Measurements from ENCODE around the gene CYP4F22.
"Not testable (repeated sequence)": the region's sequence is repeated elsewhere in the genome, so short reads cannot be mapped to it uniquely, and the experiment has no call there.

Gene CYP4F22

GRCh38 chr19:15511671-15512424 is 3.5 kb downstream of the CYP4F22 start:
- no peak for DNase-seq (ENCODE audit: low spot score)
- Mint-ChIP-seq H3K27me3 (ENCODE audit: low read depth) (peaks cover 28% of the 10 kb centered on the region), H3K4me1 (ENCODE audit: low read depth) (peaks cover 28% of the 10 kb centered on the region), H3K36me3 (ENCODE audit: low read depth) (peaks cover 4% of the 10 kb centered on the region), H3K4me3 (no peak overlapping the region), H3K9me3 (peaks cover 14% of the 10 kb centered on the region), H3K27ac (no peak overlapping the region)

- not testable (repeated sequence) for DNase-seq (ENCODE audit: low spot score); H3K27me3 Mint-ChIP-seq (ENCODE audit: low read depth); H3K36me3 Mint-ChIP-seq (ENCODE audit: low read depth)
- H3K4me1 Mint-ChIP-seq (ENCODE audit: low read depth) = peaks cover 15% of the 10 kb centered on the region
- peak overlapping the region; percentile 95 for H3K27ac Mint-ChIP-seq
- H3K9me3 Mint-ChIP-seq = peaks cover 18% of the 10 kb centered on the region
- H3K4me3 Mint-ChIP-seq = peak overlapping the region; percentile 69
These were observed 6.9 kb downstream of the CYP4F22 start for GRCh38 chr19:15515227-15515625.

GRCh38 chr19:15516363-15516762 is 8.0 kb downstream of the CYP4F22 start:
- Mint-ChIP-seq H3K27me3 (ENCODE audit: low read depth) (peaks cover 2% of the 10 kb centered on the region), H3K27ac (no peak overlapping the region), H3K4me1 (ENCODE audit: low read depth) (peaks cover 15% of the 10 kb centered on the region), H3K4me3 (no peak overlapping the region), H3K9me3 (peaks cover 18% of the 10 kb centered on the region), H3K36me3 (ENCODE audit: low read depth) (peaks cover 4% of the 10 kb centered on the region)
- DNase-seq (ENCODE audit: low spot score) = no peak

- peaks cover 4% of the 10 kb centered on the region for H3K36me3 Mint-ChIP-seq (ENCODE audit: low read depth)
- DNase-seq (ENCODE audit: low spot score) = no peak
- H3K4me1 Mint-ChIP-seq (ENCODE audit: low read depth) = peaks cover 15% of the 10 kb centered on the region
- no peak overlapping the region for H3K4me3 Mint-ChIP-seq
- peaks cover 2% of the 10 kb centered on the region for H3K27me3 Mint-ChIP-seq (ENCODE audit: low read depth)
- no peak overlapping the region for H3K27ac Mint-ChIP-seq
- H3K9me3 Mint-ChIP-seq = peaks cover 18% of the 10 kb centered on the region
These were observed 9.5 kb downstream of the CYP4F22 start for GRCh38 chr19:15517778-15518177.

- H3K4me3 Mint-ChIP-seq = no peak overlapping the region
- peaks cover 18% of the 10 kb centered on the region for H3K9me3 Mint-ChIP-seq
- no peak for DNase-seq (ENCODE audit: low spot score)
- no peak overlapping the region for H3K27ac Mint-ChIP-seq
- peaks cover 8% of the 10 kb centered on the region for H3K4me1 Mint-ChIP-seq (ENCODE audit: low read depth)
- peaks cover 12% of the 10 kb centered on the region for H3K27me3 Mint-ChIP-seq (ENCODE audit: low read depth)
- peaks cover 3% of the 10 kb centered on the region for H3K36me3 Mint-ChIP-seq (ENCODE audit: low read depth)
These were observed 11.2 kb downstream of the CYP4F22 start for GRCh38 chr19:15519433-15519976.

- DNase-seq (ENCODE audit: low spot score) = no peak
- Mint-ChIP-seq H3K27me3 (ENCODE audit: low read depth) (peaks cover 10% of the 10 kb centered on the region), H3K27ac (no peak overlapping the region), H3K4me3 (no peak overlapping the region), H3K9me3 (peaks cover 2% of the 10 kb centered on the region), H3K36me3 (ENCODE audit: low read depth) (no peaks in the 10 kb centered on the region), H3K4me1 (ENCODE audit: low read depth) (no peaks in the 10 kb centered on the region)
These were observed 16.5 kb downstream of the CYP4F22 start for GRCh38 chr19:15524781-15525180.

GRCh38 chr19:15525291-15525690 is 17.0 kb downstream of the CYP4F22 start:
- H3K4me1 Mint-ChIP-seq (ENCODE audit: low read depth) = no peaks in the 10 kb centered on the region
- H3K9me3 Mint-ChIP-seq = peaks cover 5% of the 10 kb centered on the region
- no peak overlapping the region for H3K4me3 Mint-ChIP-seq
- DNase-seq (ENCODE audit: low spot score) = no peak
- no peak overlapping the region for H3K27ac Mint-ChIP-seq
- no peaks in the 10 kb centered on the region for H3K36me3 Mint-ChIP-seq (ENCODE audit: low read depth)
- peaks cover 10% of the 10 kb centered on the region for H3K27me3 Mint-ChIP-seq (ENCODE audit: low read depth)

- Mint-ChIP-seq H3K9me3 (peaks cover 8% of the 10 kb centered on the region), H3K36me3 (ENCODE audit: low read depth) (no peaks in the 10 kb centered on the region), H3K27me3 (ENCODE audit: low read depth) (peaks cover 10% of the 10 kb centered on the region), H3K4me1 (ENCODE audit: low read depth) (no peaks in the 10 kb centered on the region), H3K4me3 (no peak overlapping the region), H3K27ac (no peak overlapping the region)
- no peak for DNase-seq (ENCODE audit: low spot score)
These were observed 18.1 kb downstream of the CYP4F22 start for GRCh38 chr19:15526408-15526807.

GRCh38 chr19:15527705-15528104 is 19.4 kb downstream of the CYP4F22 start:
- no peak overlapping the region for H3K27ac Mint-ChIP-seq
- H3K9me3 Mint-ChIP-seq = peaks cover 8% of the 10 kb centered on the region
- no peak for DNase-seq (ENCODE audit: low spot score)
- H3K27me3 Mint-ChIP-seq (ENCODE audit: low read depth) = peaks cover 10% of the 10 kb centered on the region
- H3K4me3 Mint-ChIP-seq = no peak overlapping the region
- H3K4me1 Mint-ChIP-seq (ENCODE audit: low read depth) = peaks cover 2% of the 10 kb centered on the region
- no peaks in the 10 kb centered on the region for H3K36me3 Mint-ChIP-seq (ENCODE audit: low read depth)

- DNase-seq (ENCODE audit: low spot score) = no peak
- no peak overlapping the region for H3K4me3 Mint-ChIP-seq
- H3K27ac Mint-ChIP-seq = no peak overlapping the region
- H3K4me1 Mint-ChIP-seq (ENCODE audit: low read depth) = peaks cover 9% of the 10 kb centered on the region
- H3K9me3 Mint-ChIP-seq = peaks cover 8% of the 10 kb centered on the region
- H3K27me3 Mint-ChIP-seq (ENCODE audit: low read depth) = no peaks in the 10 kb centered on the region
- no peaks in the 10 kb centered on the region for H3K36me3 Mint-ChIP-seq (ENCODE audit: low read depth)
These were observed 21.5 kb downstream of the CYP4F22 start for GRCh38 chr19:15529774-15530372.

GRCh38 chr19:15532779-15533521 is 24.6 kb downstream of the CYP4F22 start:
- no peaks in the 10 kb centered on the region for H3K27me3 Mint-ChIP-seq (ENCODE audit: low read depth)
- H3K4me1 Mint-ChIP-seq (ENCODE audit: low read depth) = peaks cover 9% of the 10 kb centered on the region
- H3K4me3 Mint-ChIP-seq = no peak overlapping the region
- no peaks in the 10 kb centered on the region for H3K36me3 Mint-ChIP-seq (ENCODE audit: low read depth)
- peak; percentile 20 for DNase-seq (ENCODE audit: low spot score)
- no peak overlapping the region for H3K27ac Mint-ChIP-seq
- peaks cover 8% of the 10 kb centered on the region for H3K9me3 Mint-ChIP-seq

- H3K27ac Mint-ChIP-seq; H3K9me3 Mint-ChIP-seq; DNase-seq (ENCODE audit: low spot score); H3K4me3 Mint-ChIP-seq; H3K27me3 Mint-ChIP-seq (ENCODE audit: low read depth); H3K36me3 Mint-ChIP-seq (ENCODE audit: low read depth); H3K4me1 Mint-ChIP-seq (ENCODE audit: low read depth): not testable (repeated sequence)
These were observed 25.2 kb downstream of the CYP4F22 start for GRCh38 chr19:15533522-15533830.

GRCh38 chr19:15534957-15535864 is 26.9 kb downstream of the CYP4F22 start:
- no peak for DNase-seq (ENCODE audit: low spot score)

More at GRCh38 chr19:15534957-15535864, 26.9 kb downstream of the CYP4F22 start:
- no peak overlapping the region for H3K27ac Mint-ChIP-seq
- no peak overlapping the region for H3K4me3 Mint-ChIP-seq
- H3K9me3 Mint-ChIP-seq = peaks cover 4% of the 10 kb centered on the region
- no peaks in the 10 kb centered on the region for H3K27me3 Mint-ChIP-seq (ENCODE audit: low read depth)
- no peaks in the 10 kb centered on the region for H3K36me3 Mint-ChIP-seq (ENCODE audit: low read depth)
- peaks cover 9% of the 10 kb centered on the region for H3K4me1 Mint-ChIP-seq (ENCODE audit: low read depth)
